ENCODE results near the gene ACO2. TPM values are rescaled to one million over a fixed set of nuclear protein-coding genes. Genes with fewer than 3 reads are reported as not detected.

ACO2 gene
- total and polyA plus RNA-seq, 2 of the 4 experiments (the other 2 are of a cell fraction): 71.3 to 72.9 TPM

DNA sequence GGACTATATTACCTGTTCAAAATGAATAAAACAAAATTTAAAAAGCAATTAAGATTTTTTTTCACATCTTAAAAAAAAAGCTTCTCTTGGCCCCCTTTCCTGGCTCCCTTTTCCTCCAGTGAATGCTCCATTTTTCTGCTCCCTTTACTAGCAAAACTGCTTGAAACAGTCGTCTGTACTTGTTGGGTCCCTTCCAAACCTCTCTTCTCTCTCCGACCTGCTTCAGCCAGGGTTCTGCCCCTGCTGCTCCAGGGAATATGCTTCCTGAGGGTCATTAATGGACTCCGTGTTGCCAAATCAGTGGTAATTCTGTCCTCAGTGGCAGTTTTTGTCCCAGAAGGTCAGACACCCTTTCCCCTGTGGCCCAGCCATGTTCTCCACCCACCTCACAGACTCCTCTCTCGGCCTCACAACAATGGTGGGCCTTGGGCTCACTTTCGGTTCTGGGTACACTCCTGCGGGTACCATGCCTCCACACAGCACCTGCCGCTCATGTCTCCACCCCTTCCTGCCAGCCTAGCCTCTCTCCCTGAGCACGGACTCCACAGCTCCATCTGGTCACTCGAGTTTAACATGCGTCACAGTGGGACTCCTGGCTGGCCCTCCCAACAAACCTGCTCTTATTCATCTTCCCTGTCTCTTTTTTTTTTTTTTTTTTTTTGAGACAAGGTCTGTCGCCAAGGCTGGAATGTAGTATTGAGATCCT, 83.1 kb downstream of the ACO2 start:
- peaks cover 0 to 10% of the 10 kb centered on the region in 2 experiments; a peak in 2 of 4 replicates for H3K79me1 ChIP-seq (ENCODE audit: low read depth in 1 of 2, low read length in 2 of 2)
- peaks cover 13% of the 10 kb centered on the region for H3K4me1 ChIP-seq (ENCODE audit: control insufficient read depth, insufficient read depth, low read length)
- H3K23ac ChIP-seq (ENCODE audit: low read depth, low read length): no peak overlapping the region
- H4K8ac ChIP-seq (ENCODE audit: low read depth in 2 of 2, low read length in 2 of 2): no peak overlapping the region
- dilution Hi-C loops (cut with HindIII; ENCODE audit: low sequenced_read_pairs, unreplicated experiment): no loop called here
- 25% methylated on average over 3 of the region's 11 CpGs; no CpG with 5 or more reads in 1 of the 2 experiments for WGBS, 2 experiments (ENCODE audit: extremely low coverage in 2 of 2, insufficient read length in 1 of 2)
- no peak overlapping the region for H3K14ac ChIP-seq (replicated peaks; ENCODE audit: low read depth, low read length)
- H2BK15ac ChIP-seq (ENCODE audit: low read depth, low read length): no peak overlapping the region
- intact Hi-C loops (cut with micrococcal nuclease): no loop called here
- H4K20me1 ChIP-seq (ENCODE audit: insufficient read depth, low read length): no peaks in the 10 kb centered on the region
- no peaks in the 10 kb centered on the region for H3K9me3 ChIP-seq (ENCODE audit: control insufficient read depth, insufficient read depth, low read length)
- H3K18ac ChIP-seq (ENCODE audit: low read depth, low read length): no peak overlapping the region
- TF ChIP-seq FOS (IDR thresholded peaks at IDR 0.05; ENCODE audit: low read depth, low read length) (no peak), POLR2A (IDR thresholded peaks at IDR 0.05; ENCODE audit: low read depth, low read length) (no peak), NFE2L2 (IDR thresholded peaks at IDR 0.05; ENCODE audit: low read depth, low read length) (no peak), BHLHE40 (IDR thresholded peaks at IDR 0.05; ENCODE audit: low read depth, low read length) (no peak), SMC3 (IDR thresholded peaks at IDR 0.05; ENCODE audit: low read depth, low read length) (no peak), CHD1 (IDR thresholded peaks at IDR 0.05; ENCODE audit: low read depth, low read length) (no peak), MAFK (IDR thresholded peaks at IDR 0.05; ENCODE audit: low read depth, low read length) (no peak), RFX5 (IDR thresholded peaks at IDR 0.05; ENCODE audit: low read depth, low read length) (no peak), RCOR1 (IDR thresholded peaks at IDR 0.05; ENCODE audit: insufficient replicate concordance, low read length) (no peak), RAD21 (IDR thresholded peaks at IDR 0.05; ENCODE audit: low read length) (no peak), CEBPB (IDR thresholded peaks at IDR 0.05; ENCODE audit: low read depth, low read length) (no peak)
- TF ChIP-seq, protein P1, sequence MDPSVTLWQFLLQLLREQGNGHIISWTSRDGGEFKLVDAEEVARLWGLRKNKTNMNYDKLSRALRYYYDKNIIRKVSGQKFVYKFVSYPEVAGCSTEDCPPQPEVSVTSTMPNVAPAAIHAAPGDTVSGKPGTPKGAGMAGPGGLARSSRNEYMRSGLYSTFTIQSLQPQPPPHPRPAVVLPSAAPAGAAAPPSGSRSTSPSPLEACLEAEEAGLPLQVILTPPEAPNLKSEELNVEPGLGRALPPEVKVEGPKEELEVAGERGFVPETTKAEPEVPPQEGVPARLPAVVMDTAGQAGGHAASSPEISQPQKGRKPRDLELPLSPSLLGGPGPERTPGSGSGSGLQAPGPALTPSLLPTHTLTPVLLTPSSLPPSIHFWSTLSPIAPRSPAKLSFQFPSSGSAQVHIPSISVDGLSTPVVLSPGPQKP (IDR thresholded peaks at IDR 0.05; ENCODE audit: borderline replicate concordance, low read depth, low read length): no peak
- TF ChIP-seq, protein P2, sequence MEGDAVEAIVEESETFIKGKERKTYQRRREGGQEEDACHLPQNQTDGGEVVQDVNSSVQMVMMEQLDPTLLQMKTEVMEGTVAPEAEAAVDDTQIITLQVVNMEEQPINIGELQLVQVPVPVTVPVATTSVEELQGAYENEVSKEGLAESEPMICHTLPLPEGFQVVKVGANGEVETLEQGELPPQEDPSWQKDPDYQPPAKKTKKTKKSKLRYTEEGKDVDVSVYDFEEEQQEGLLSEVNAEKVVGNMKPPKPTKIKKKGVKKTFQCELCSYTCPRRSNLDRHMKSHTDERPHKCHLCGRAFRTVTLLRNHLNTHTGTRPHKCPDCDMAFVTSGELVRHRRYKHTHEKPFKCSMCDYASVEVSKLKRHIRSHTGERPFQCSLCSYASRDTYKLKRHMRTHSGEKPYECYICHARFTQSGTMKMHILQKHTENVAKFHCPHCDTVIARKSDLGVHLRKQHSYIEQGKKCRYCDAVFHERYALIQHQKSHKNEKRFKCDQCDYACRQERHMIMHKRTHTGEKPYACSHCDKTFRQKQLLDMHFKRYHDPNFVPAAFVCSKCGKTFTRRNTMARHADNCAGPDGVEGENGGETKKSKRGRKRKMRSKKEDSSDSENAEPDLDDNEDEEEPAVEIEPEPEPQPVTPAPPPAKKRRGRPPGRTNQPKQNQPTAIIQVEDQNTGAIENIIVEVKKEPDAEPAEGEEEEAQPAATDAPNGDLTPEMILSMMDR (conservative IDR thresholded peaks at IDR 0.05; ENCODE audit: low read depth, low read length): no peak
- TF ChIP-seq, protein P3, sequence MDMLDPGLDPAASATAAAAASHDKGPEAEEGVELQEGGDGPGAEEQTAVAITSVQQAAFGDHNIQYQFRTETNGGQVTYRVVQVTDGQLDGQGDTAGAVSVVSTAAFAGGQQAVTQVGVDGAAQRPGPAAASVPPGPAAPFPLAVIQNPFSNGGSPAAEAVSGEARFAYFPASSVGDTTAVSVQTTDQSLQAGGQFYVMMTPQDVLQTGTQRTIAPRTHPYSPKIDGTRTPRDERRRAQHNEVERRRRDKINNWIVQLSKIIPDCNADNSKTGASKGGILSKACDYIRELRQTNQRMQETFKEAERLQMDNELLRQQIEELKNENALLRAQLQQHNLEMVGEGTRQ (IDR thresholded peaks at IDR 0.05; ENCODE audit: low read depth, low read length): no peak
- ChIA-PET POLR2A (ENCODE audit: unreplicated experiment) (no interaction called here), CTCF (no interaction called here)
- no peak overlapping the region for H2AFZ ChIP-seq (replicated peaks; ENCODE audit: low read length, poor library complexity)
- no peaks in the 10 kb centered on the region for H3K27me3 ChIP-seq (ENCODE audit: control insufficient read depth, insufficient read depth, low read length)
- H3K4ac ChIP-seq (ENCODE audit: low read depth, low read length): no peak overlapping the region
- H3K4me3 ChIP-seq (ENCODE audit: insufficient read depth, low read depth, low read length): no peak overlapping the region
- H3K4me2 ChIP-seq (ENCODE audit: low read depth, low read length): no peak overlapping the region
- ATAC-seq (ENCODE audit: low read depth) (no peak), DNase-seq (no peak)
- no peak overlapping the region for H3K27ac ChIP-seq (ENCODE audit: insufficient read depth, low read length)
- no peak overlapping the region for H3K56ac ChIP-seq (ENCODE audit: extremely low read depth, insufficient read depth, low read length)
- H2AK5ac ChIP-seq (ENCODE audit: low read depth, low read length): peak overlapping the region; percentile 80; the same call in 1 of the 2 replicates
- peaks cover 16% of the 10 kb centered on the region for H3K9me1 ChIP-seq (ENCODE audit: insufficient read depth, low read length)
- H3K36me3 ChIP-seq (ENCODE audit: control insufficient read depth, insufficient read depth, low read length): no peaks in the 10 kb centered on the region
- no peak overlapping the region for H4K5ac ChIP-seq (ENCODE audit: low read depth, low read length)
- in situ Hi-C loops (cut with MboI; ENCODE audit: low sequenced_read_pairs): no loop called here
- H3K9ac ChIP-seq (ENCODE audit: low read depth, low read length): no peak overlapping the region
- no peak overlapping the region for H4K91ac ChIP-seq (ENCODE audit: insufficient read depth, low read depth, low read length)
- no peak overlapping the region for H2BK120ac ChIP-seq (ENCODE audit: low read depth, low read length)
- H2BK20ac ChIP-seq (ENCODE audit: low read depth, low read length): no peak overlapping the region
- H2AK9ac ChIP-seq (replicated peaks; ENCODE audit: low read depth, low read length, poor library complexity): no peak overlapping the region
- H2BK5ac ChIP-seq (ENCODE audit: low read depth, low read length, poor library complexity, severe bottlenecking): no peak overlapping the region
- BruUV-seq (replicated peaks): no TSS peak
